Measurements from ENCODE around the gene USP38.

DNA sequence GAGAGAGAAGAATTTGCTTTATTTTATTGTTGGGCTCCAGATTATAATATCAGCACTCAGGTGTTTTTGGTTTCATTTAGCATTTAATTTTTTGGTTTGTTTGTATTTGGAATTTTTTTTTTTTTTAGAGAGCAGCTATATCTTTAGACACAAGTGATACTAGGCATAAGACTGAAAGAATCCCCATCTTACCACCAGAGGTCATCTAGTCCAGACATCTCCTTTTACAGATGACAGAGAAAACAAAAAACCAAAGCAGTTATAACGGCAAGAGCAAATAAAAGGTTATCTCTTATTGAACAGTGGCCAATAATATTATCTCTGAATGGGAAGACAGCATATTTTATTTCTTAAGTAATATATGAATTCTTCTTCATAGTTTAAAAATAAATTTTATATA lies 22.8 kb downstream of the USP38 start:
- no peak for TF ChIP-seq EZH2 (IDR thresholded peaks at IDR 0.05)
- TF ChIP-seq, protein P1, sequence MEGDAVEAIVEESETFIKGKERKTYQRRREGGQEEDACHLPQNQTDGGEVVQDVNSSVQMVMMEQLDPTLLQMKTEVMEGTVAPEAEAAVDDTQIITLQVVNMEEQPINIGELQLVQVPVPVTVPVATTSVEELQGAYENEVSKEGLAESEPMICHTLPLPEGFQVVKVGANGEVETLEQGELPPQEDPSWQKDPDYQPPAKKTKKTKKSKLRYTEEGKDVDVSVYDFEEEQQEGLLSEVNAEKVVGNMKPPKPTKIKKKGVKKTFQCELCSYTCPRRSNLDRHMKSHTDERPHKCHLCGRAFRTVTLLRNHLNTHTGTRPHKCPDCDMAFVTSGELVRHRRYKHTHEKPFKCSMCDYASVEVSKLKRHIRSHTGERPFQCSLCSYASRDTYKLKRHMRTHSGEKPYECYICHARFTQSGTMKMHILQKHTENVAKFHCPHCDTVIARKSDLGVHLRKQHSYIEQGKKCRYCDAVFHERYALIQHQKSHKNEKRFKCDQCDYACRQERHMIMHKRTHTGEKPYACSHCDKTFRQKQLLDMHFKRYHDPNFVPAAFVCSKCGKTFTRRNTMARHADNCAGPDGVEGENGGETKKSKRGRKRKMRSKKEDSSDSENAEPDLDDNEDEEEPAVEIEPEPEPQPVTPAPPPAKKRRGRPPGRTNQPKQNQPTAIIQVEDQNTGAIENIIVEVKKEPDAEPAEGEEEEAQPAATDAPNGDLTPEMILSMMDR (IDR thresholded peaks at IDR 0.05): peak; percentile 38
- TF ChIP-seq EZH2phosphoT487 (IDR thresholded peaks at IDR 0.05): no peak
